Activated gamma-delta T cell treated with anti-CD3 and anti-CD28 coated beads, Interleukin-2, amount 50 U/mL, for 16 hours (primary cell): ENCODE measurements around the gene PTCD2.
"Not testable (repeated sequence)": the region's sequence is repeated elsewhere in the genome, so short reads cannot be mapped to it uniquely, and the experiment has no call there.

Experiments used
- DNase-seq: peaks from one replicate; pipeline ENCODE4 v3.0.0-alpha.2; 2020; ENCODE audit warnings: low read depth

Gene PTCD2

GRCh38 chr5:72380492-72381274 lies 60.5 kb downstream of the PTCD2 start:
- no peak for DNase-seq

GRCh38 chr5:72383280-72383679 lies 63.1 kb downstream of the PTCD2 start:
- DNase-seq, result no peak

GRCh38 chr5:72383726-72384125 lies 63.6 kb downstream of the PTCD2 start:
- no peak for DNase-seq

- DNase-seq, result no peak
Measured at GRCh38 chr5:72386639-72387038, 66.5 kb downstream of the PTCD2 start.

GRCh38 chr5:72387985-72388384 lies 67.8 kb downstream of the PTCD2 start:
- no peak for DNase-seq

GRCh38 chr5:72388646-72389045 lies 68.5 kb downstream of the PTCD2 start:
- no peak for DNase-seq

- DNase-seq, result no peak
Measured at GRCh38 chr5:72390836-72391235, 70.7 kb downstream of the PTCD2 start.

GRCh38 chr5:72392326-72392733 lies 72.2 kb downstream of the PTCD2 start:
- no peak for DNase-seq

GRCh38 chr5:72393052-72393451 lies 72.9 kb downstream of the PTCD2 start:
- no peak for DNase-seq

GRCh38 chr5:72394688-72395087 lies 74.5 kb downstream of the PTCD2 start:
- DNase-seq, result no peak

- DNase-seq, result no peak
Measured at GRCh38 chr5:72397836-72398235, 77.7 kb downstream of the PTCD2 start.

- no peak for DNase-seq
Measured at GRCh38 chr5:72400950-72401349, 80.8 kb downstream of the PTCD2 start.

GRCh38 chr5:72402381-72402890 lies 82.3 kb downstream of the PTCD2 start:
- no peak for DNase-seq

- no peak for DNase-seq
Measured at GRCh38 chr5:72402959-72403628, 82.9 kb downstream of the PTCD2 start.

GRCh38 chr5:72404771-72405170 lies 84.6 kb downstream of the PTCD2 start:
- not testable (repeated sequence) for DNase-seq

GRCh38 chr5:72407078-72407477 lies 86.9 kb downstream of the PTCD2 start:
- DNase-seq, result no peak

- DNase-seq, result no peak
Measured at GRCh38 chr5:72407541-72407940, 87.4 kb downstream of the PTCD2 start.

GRCh38 chr5:72408127-72408526 lies 88.0 kb downstream of the PTCD2 start:
- no peak for DNase-seq

GRCh38 chr5:72408603-72409002 lies 88.4 kb downstream of the PTCD2 start:
- no peak for DNase-seq

- no peak for DNase-seq
Measured at GRCh38 chr5:72410688-72411295, 90.6 kb downstream of the PTCD2 start.

GRCh38 chr5:72412283-72413055 lies 92.3 kb downstream of the PTCD2 start:
- no peak for DNase-seq

GRCh38 chr5:72415616-72416325 lies 95.6 kb downstream of the PTCD2 start:
- DNase-seq, result no peak
